NCI-H2171 (cell line): ENCODE data around the gene BOC.
A peak's percentile ranks its signal among the peaks of the same experiment; 100 is the strongest.

Source experiments
- DNase-seq: peaks from one replicate; lab custom pipeline; 2025; lab: John Stamatoyannopoulos, UW

BOC gene

GRCh38 chr3:113269661-113270060 lies 58.3 kb downstream of the BOC start:
- DNase-seq = peak; percentile 17

- no peak for DNase-seq
Observed at GRCh38 chr3:113270068-113270467, 58.7 kb downstream of the BOC start.

DNA sequence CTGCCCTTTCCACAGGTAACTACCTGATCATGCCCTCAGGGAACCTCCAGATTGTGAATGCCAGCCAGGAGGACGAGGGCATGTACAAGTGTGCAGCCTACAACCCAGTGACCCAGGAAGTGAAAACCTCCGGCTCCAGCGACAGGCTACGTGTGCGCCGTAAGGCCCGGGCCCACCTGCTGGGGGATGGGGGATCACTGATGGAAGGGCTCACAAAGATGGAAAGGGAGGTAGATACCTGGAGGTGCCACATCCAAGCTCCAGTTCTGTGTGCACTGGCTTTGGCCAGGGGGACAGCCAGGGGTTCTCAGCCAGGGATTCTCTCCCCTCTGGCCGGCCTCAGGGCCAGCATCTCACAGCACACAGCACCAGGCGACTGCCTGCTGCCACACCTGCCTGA lies 59.4 kb downstream of the BOC start:
- no peak for DNase-seq

GRCh38 chr3:113271189-113271588 lies 59.8 kb downstream of the BOC start:
- peak; percentile 18 for DNase-seq

DNA sequence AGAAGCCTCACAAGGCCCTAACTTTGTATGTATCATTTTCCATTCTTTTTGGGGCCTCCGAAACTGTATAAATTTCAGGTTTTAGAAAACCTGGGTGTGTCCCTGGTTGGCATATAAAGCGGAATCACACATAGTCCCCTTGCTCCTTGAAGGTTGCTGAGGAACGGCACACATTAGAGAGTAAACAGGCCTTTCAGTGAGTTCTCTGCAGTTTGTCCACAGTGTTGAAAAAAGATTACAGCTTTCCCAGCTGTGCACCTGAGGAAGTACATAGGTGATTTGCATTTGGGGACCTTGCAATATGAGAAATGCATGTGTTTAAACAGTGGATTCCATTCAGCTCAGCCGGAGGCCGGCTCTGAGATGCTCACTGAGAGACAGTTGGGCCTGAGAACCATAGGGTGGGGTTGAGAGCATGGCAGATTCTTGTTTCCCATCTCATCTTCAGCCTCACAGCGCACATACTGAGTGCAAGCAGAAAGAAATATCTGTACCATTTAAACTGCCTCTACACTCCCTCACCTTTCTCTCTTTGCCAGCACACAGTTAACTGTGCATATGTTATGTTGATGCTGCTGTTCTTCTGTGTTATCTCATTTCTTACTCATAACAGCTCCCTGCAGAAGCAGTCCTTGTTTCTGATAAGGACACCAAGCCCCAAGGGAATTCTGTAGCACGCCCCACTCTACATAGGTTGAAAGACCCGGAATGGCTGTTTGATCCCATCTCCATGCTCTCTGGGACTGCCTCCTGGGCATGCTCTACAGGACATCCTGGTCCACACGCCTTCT lies 60.4 kb downstream of the BOC start:
- no peak for DNase-seq

- no peak for DNase-seq
Observed at GRCh38 chr3:113272385-113272779, 61.0 kb downstream of the BOC start.

DNA sequence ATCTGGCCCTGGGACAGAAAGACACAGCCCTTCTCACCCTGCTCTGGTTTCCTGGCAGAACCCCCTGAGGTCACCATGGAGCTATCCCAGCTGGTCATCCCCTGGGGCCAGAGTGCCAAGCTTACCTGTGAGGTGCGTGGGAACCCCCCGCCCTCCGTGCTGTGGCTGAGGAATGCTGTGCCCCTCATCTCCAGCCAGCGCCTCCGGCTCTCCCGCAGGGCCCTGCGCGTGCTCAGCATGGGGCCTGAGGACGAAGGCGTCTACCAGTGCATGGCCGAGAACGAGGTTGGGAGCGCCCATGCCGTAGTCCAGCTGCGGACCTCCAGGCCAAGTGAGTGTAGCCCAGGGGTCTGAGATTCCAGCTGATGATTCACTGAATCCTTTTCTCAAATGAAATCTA lies 61.7 kb downstream of the BOC start:
- no peak for DNase-seq

- no peak for DNase-seq
Observed at GRCh38 chr3:113273604-113274378, 62.4 kb downstream of the BOC start.

DNA sequence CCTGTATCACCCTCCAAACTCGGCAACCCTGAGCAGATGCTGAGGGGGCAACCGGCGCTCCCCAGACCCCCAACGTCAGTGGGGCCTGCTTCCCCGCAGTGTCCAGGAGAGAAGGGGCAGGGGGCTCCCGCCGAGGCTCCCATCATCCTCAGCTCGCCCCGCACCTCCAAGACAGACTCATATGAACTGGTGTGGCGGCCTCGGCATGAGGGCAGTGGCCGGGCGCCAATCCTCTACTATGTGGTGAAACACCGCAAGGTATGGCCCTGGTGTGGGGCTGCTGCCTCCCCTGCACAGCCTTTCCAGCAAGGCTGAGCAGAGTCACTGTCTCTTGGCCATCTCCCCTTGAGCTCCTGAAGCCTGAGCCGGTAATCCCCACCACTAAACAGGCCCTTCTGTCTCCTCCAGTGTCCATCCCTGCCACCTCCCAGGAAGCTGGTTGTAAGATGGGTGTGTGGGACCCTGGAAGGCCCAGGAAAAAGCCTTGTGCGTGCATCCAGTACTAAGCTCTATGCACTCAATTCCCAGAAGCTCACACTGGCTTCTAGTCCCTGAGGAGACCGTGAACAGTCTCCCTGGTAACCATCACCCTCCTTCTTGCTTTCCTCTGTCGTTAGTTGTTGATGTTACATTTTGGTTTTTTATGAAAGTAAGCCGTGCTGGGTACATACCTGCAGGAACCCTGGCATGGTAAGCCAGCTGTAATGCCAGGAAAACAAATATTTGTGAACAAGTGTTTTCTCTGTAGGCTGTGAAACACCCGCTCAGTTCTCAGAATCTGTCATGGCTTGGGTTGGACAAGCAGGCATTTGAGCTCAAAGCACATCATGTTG lies 63.3 kb downstream of the BOC start:
- no peak for DNase-seq

GRCh38 chr3:113275258-113275556 lies 63.9 kb downstream of the BOC start:
- DNase-seq = no peak

- no peak for DNase-seq
Observed at GRCh38 chr3:113275583-113275928, 64.2 kb downstream of the BOC start.

- DNase-seq = no peak
Observed at GRCh38 chr3:113275929-113276750, 64.8 kb downstream of the BOC start.

DNA sequence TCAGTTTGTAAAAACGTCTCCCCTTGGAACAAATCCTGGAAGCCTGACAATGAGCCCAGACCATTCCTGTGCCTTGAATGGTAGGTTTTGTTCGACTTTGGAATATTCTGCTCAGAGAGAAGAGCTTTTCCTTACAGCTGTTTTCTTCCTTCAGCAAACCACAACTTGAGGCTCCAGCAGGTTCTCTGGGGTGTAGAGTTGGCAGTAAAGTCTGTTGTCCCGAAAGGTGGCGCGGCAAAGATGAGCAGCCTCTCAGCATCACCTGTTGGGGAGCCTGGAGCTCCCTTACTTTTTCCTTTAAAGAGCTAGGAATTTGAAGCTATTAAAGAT lies 65.4 kb downstream of the BOC start:
- DNase-seq = no peak

DNA sequence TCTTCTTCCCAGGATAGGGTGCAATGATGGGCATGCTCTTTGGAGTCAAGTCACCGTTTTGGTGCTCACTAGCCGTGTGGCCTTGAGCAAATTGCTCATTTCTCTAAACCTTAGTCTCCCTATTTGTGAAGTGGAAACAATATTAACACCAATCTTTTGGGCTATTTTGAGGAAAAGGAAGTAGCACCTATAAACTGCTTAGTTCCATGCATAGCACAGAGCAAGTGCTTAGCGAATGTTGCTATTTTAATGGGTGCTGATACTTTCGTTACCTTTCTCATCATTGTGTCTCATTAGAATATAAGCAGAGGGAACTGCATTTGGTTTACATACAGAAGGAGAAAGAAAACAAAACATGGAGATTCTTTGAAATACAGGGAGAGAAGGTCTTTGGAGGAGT lies 66.1 kb downstream of the BOC start:
- DNase-seq = no peak

DNA sequence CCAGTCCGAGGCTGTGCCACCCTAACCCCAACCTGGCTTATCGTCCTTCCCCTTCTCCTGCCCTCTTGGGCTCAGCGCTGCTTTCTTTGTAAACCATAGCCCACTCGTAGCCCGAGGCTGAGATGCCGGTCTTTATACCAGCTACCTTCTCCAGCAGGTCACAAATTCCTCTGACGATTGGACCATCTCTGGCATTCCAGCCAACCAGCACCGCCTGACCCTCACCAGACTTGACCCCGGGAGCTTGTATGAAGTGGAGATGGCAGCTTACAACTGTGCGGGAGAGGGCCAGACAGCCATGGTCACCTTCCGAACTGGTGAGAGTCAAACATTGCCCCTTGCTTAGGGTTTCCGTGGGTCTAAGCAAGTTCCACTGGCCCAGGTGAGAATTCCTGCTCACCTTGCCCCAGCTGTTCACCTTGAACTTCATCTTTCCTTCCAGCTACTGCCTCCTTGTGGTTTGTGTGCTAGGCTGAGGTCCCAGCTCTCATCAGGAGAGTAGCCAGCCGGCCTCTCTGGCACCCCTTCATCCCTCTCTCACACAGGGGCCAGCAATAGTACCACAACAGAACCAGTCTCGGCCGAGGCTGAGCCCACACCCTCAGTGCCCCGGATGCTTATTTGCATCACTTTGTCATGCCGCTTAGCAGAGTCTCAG lies 66.7 kb downstream of the BOC start:
- no peak for DNase-seq

DNA sequence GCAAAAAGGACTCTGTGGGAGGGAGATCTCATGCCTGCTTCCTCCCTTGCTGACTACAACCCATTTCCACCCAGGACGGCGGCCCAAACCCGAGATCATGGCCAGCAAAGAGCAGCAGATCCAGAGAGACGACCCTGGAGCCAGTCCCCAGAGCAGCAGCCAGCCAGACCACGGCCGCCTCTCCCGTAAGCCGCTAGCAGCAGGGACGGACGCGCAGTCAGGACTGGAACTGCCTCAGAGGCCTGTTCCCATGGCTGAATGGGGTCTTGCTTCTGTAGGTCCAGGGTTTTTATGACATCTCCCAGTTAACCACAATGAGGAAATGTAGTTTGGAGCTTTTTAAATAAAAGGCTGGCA lies 67.2 kb downstream of the BOC start:
- DNase-seq = no peak

GRCh38 chr3:113279686-113280085 lies 68.3 kb downstream of the BOC start:
- no peak for DNase-seq

DNA sequence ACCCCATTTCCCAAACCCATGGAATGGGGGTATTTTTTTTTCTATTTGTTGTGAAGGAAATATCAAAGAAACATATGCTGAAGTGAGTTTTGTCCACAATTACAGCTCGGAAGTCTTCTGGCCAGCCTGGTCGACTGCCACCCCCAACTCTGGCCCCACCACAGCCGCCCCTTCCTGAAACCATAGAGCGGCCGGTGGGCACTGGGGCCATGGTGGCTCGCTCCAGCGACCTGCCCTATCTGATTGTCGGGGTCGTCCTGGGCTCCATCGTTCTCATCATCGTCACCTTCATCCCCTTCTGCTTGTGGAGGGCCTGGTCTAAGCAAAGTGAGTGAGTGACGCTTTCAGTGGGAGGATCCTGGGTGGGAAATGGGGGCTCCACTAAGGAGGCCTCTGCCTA lies 71.9 kb downstream of the BOC start:
- no peak for DNase-seq

DNA sequence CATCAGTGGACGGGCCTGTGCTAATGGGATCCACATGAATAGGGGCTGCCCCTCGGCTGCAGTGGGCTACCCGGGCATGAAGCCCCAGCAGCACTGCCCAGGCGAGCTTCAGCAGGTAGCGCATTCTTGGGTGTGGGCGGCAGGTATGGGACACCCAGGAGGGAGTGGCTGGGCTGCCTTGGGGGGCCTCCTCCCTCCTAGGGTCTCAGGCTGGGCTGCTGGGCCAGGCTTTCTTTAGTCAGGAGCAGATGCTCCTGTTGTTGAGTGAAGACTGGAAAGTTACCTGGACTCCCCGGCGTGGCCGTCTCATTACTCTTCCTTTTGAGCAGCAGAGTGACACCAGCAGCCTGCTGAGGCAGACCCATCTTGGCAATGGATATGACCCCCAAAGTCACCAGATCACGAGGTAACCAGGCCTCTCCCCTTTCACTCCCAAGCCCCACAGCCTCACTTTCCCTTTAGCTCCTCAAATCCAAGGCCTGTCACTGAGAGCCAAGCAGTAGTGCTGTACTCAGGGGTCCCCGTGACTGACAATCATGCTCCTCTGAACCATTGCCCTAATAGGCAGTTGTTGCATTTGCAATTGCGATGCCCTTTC lies 73.2 kb downstream of the BOC start:
- no peak for DNase-seq

GRCh38 chr3:113285226-113285625 lies 73.9 kb downstream of the BOC start:
- DNase-seq = no peak

DNA sequence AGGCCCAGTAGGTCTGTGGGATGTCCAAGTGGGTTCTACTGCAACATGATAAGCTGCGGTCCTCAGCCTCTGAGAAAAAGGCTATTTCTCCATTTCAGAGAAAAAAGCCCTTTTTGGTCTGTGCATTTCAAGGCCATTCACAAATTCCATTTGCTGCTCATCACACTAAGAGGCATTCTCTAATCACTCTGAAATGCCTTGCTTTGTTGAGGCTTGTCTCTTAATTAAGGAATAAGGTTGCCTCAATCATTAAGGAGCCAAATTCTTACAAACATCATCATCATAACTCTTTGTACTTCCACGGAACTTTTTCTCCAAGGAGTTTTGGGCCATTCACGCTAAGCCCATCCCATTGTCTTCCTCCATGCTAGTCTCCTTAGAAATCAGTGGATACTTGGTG lies 74.4 kb downstream of the BOC start:
- no peak for DNase-seq
